K562 (cell line): ENCODE measurements around the gene QRFP. TPM values are rescaled to one million over a fixed set of nuclear protein-coding genes. Genes with fewer than 3 reads are reported as not detected.

Experiments used
- ATAC-seq: fragments of 200-7000 bp; cut with Tn5 transposase; 3 replicates; pipeline ENCODE4 v1.9.1; 2020; ENCODE audit warnings: moderate library complexity
- BruUV-seq: library from RNA; stranded (reverse); fragments of 400-500 nt; replicated peaks from 2 replicates; lab custom pipeline; 2021; lab: Mats Ljungman, UMichigan
- CTCF ChIA-PET: fragments of 300-600 bp; formaldehyde crosslinking; extraction: SDS; loops from one replicate; lab custom pipeline; 2021; ENCODE audit warnings: low intra/inter-chr PET ratio; lab: Yijun Ruan, JAX
- POLR2A ChIA-PET: fragments of 300-600, 350-650 bp; sonication (Branson Sonifier 250); formaldehyde crosslinking; extraction: SDS; loops from one replicate; lab custom pipeline; 2021; ENCODE audit warnings: antibody characterized with exemption, inconsistent platforms; lab: Yijun Ruan, JAX
- DNase-seq, 4 experiments: peaks; one replicate each; pipeline versions ENCODE4 v3.0.0 to v3.0.0-alpha.2; 2011 to 2018; ENCODE audit warnings: low spot score in 3 of 4, mixed read lengths in 3 of 4; ENCODE audit errors: extremely low read depth in 1 of 4
- FAIRE-seq: peaks from 2 replicates; lab custom pipeline; 2011; peaks lifted over from hg19 to GRCh38; lab: Jason Lieb, UNC
- H2AFZ ChIP-seq: 2 replicates; pipeline ENCODE4 v1.6.0; 2011; ENCODE audit warnings: low read depth, low read length, control low read depth, inconsistent platforms
- H3K27ac ChIP-seq: fragments of 200-600 bp; 3 replicates; pipeline ENCODE4 v1.8.0; 2011; ENCODE audit warnings: low read depth, mild to moderate bottlenecking, control low read depth, inconsistent platforms, low read length, moderate library complexity, mixed read lengths; ENCODE audit errors: extremely low read depth
- H3K27me3 ChIP-seq, 2 experiments: fragments of 300-600 bp in 1 of 2; 2 replicates in 1 of 2; 3 replicates in 1 of 2; pipeline versions ENCODE4 v1.6.0 to v1.8.0; 2011; ENCODE audit warnings: inconsistent platforms in 2 of 2, low read length in 2 of 2, mild to moderate bottlenecking in 1 of 2, mixed read lengths in 1 of 2, moderate library complexity in 1 of 2; ENCODE audit not compliant: control insufficient read depth in 2 of 2, insufficient read depth in 2 of 2
- H3K36me3 ChIP-seq: fragments of 300-600 bp; 3 replicates; pipeline ENCODE4 v1.8.0; 2011; ENCODE audit warnings: mild to moderate bottlenecking, low read length, inconsistent platforms; ENCODE audit not compliant: control insufficient read depth, insufficient read depth
- H3K4me1 ChIP-seq, 2 experiments: fragments of 200-600 bp in 1 of 2; replicated peaks in 1 of 2; 2 replicates in 1 of 2; 3 replicates in 1 of 2; pipeline versions ENCODE4 v1.5.1 to v1.8.0; 2011; ENCODE audit warnings: inconsistent platforms in 2 of 2, low read length in 2 of 2, mild to moderate bottlenecking in 1 of 2, mixed read lengths in 1 of 2, moderate library complexity in 1 of 2; ENCODE audit not compliant: control insufficient read depth in 2 of 2, insufficient read depth in 2 of 2
- H3K4me2 ChIP-seq: 2 replicates; pipeline ENCODE4 v1.6.1; 2011; ENCODE audit warnings: low read length, control low read depth, inconsistent platforms, mixed read lengths; ENCODE audit not compliant: insufficient read depth
- H3K4me3 ChIP-seq: fragments of 200-600 bp; sonication (generic), shearing (Covaris generic); 2 replicates; pipeline ENCODE4 v1.5.1; 2016; ENCODE audit warnings: control low read depth, inconsistent platforms
- H3K79me2 ChIP-seq: fragments of 200-600 bp; 3 replicates; pipeline ENCODE4 v1.8.0; 2011; ENCODE audit warnings: low read length, inconsistent platforms; ENCODE audit not compliant: control insufficient read depth, insufficient read depth
- H3K9ac ChIP-seq, 2 experiments: 2 replicates each; pipeline versions ENCODE4 v1.6.0 to v1.6.1; 2011; ENCODE audit warnings: low read depth in 2 of 2, low read length in 2 of 2, control low read depth in 1 of 2, inconsistent platforms in 1 of 2, mild to moderate bottlenecking in 1 of 2, mixed read lengths in 1 of 2; ENCODE audit not compliant: insufficient read depth in 1 of 2
- H3K9me1 ChIP-seq: one replicate; pipeline ENCODE4 v1.6.0; 2011; ENCODE audit warnings: inconsistent platforms, mild to moderate bottlenecking, low read length, moderate library complexity; ENCODE audit not compliant: control insufficient read depth, insufficient read depth
- H3K9me3 ChIP-seq: replicated peaks from 2 replicates; pipeline ENCODE4 v1.5.1; 2011; ENCODE audit warnings: low read depth, low read length, inconsistent platforms; ENCODE audit not compliant: control insufficient read depth, insufficient read depth
- H4K20me1 ChIP-seq: replicated peaks from 2 replicates; pipeline ENCODE4 v1.6.1; 2011; ENCODE audit warnings: low read length, inconsistent platforms, mixed read lengths; ENCODE audit not compliant: control insufficient read depth, insufficient read depth
- ATF1 ChIP-seq, 2 experiments: fragments of 450-650 bp in 1 of 2; IDR thresholded peaks; 2 replicates each; pipeline ENCODE4 v1.6.1; 2016; ENCODE audit warnings: missing compliant biosample characterization in 1 of 2, missing genetic modification characterization in 1 of 2
- FOXJ3 ChIP-seq: sonication (generic); formaldehyde crosslinking; IDR thresholded peaks from 2 replicates; pipeline ENCODE4 v1.4.0; 2020; ENCODE audit warnings: mild to moderate bottlenecking, missing genetic modification reagents
- GTF2F1 ChIP-seq: IDR thresholded peaks from 2 replicates; pipeline ENCODE4 v1.6.1; 2011; ENCODE audit warnings: low read depth, low read length, improper control_type of control experiment
- KAT8 ChIP-seq: fragments of 450-650 bp; IDR thresholded peaks from 2 replicates; pipeline ENCODE4 v1.6.1; 2016; ENCODE audit warnings: low read depth, mild to moderate bottlenecking
- NONO ChIP-seq, 2 experiments: fragments of 200-400 bp in 1 of 2; fragments of 450-650 bp in 1 of 2; formaldehyde crosslinking in 1 of 2; IDR thresholded peaks; 2 replicates each; pipeline ENCODE4 v1.6.1; 2017; ENCODE audit warnings: low read depth in 2 of 2, mild to moderate bottlenecking in 2 of 2, moderate library complexity in 2 of 2, low read length in 1 of 2
- RAD51 ChIP-seq: fragments of 450-650 bp; IDR thresholded peaks from 2 replicates; pipeline ENCODE4 v1.7.1; 2016; ENCODE audit warnings: low read depth, mild to moderate bottlenecking, borderline replicate concordance
- SIX5 ChIP-seq, 2 experiments: IDR thresholded peaks; 2 replicates each; pipeline ENCODE4 v1.6.1; 2011; ENCODE audit warnings: low read length in 2 of 2, borderline replicate concordance in 1 of 2, low read depth in 1 of 2, mild to moderate bottlenecking in 1 of 2, moderate library complexity in 1 of 2; ENCODE audit not compliant: insufficient read depth in 1 of 2
- SMC3 ChIP-seq: conservative IDR thresholded peaks from 2 replicates; pipeline ENCODE4 v1.6.1; 2011; ENCODE audit warnings: low read depth, low read length, improper control_type of control experiment; ENCODE audit not compliant: insufficient read depth
- SRSF9 ChIP-seq: fragments of 200-400 bp; formaldehyde crosslinking; IDR thresholded peaks from 2 replicates; pipeline ENCODE4 v1.6.1; 2017; ENCODE audit warnings: low read depth, low read length, borderline replicate concordance
- ZFP36 ChIP-seq: fragments of 150-350 bp; IDR thresholded peaks from 2 replicates; pipeline ENCODE4 v1.6.1; 2018; ENCODE audit warnings: low read length, low read depth; ENCODE audit not compliant: partially characterized antibody
- ZNF124 ChIP-seq: sonication (generic); formaldehyde crosslinking; IDR thresholded peaks from 2 replicates; pipeline ENCODE4 v1.8.1; 2022; ENCODE audit warnings: missing genetic modification reagents
- ZNF134 ChIP-seq: fragments of 250-450 bp; sonication (Bioruptor Pico); conservative IDR thresholded peaks from 2 replicates; pipeline ENCODE4 v1.4.0; 2020
- ZNF175 ChIP-seq: fragments of 200-800 bp; sonication (Bioruptor generic); IDR thresholded peaks from 2 replicates; pipeline ENCODE4 v1.6.1; 2016; ENCODE audit warnings: low read depth, mild to moderate bottlenecking, missing genetic modification characterization, missing compliant biosample characterization
- ZNF217 ChIP-seq: sonication (generic); formaldehyde crosslinking; IDR thresholded peaks from 2 replicates; pipeline ENCODE4 v1.8.0; 2022; ENCODE audit warnings: mild to moderate bottlenecking, missing genetic modification reagents
- ZNF696 ChIP-seq: fragments of 250-450 bp; sonication (Bioruptor Pico); conservative IDR thresholded peaks from 2 replicates; pipeline ENCODE4 v1.4.0; 2020; ENCODE audit warnings: mild to moderate bottlenecking, moderate library complexity
- WGBS: fragments of 100-300 bp; shearing (Covaris generic); methylation state at CpG from one replicate; pipeline ENCODE4 v1.1.6; 2016; ENCODE audit warnings: low coverage, mixed read lengths; ENCODE audit not compliant: insufficient coverage; ENCODE audit errors: missing lambda C conversion rate; 5-methylcytosine and 5-hydroxymethylcytosine counted together
- in situ Hi-C: fragments of 300-500 bp; cut with MboI; formaldehyde crosslinking; loops from 4 replicates; pipeline ENCODE4 v1.15.0; 2018; ENCODE audit warnings: inconsistent platforms, mixed read lengths
- intact Hi-C: fragments of 100-400 bp; cut with micrococcal nuclease; formaldehyde crosslinking; loops from 2 replicates; pipeline ENCODE4 v1.14.2; 2022
- polyA plus RNA-seq, 8 experiments: library from polyadenylated mRNA; depleted of rRNA in 4 of 8; stranded (reverse) in 5 of 8; unstranded in 3 of 8; fragments of >200 nt; fragmentation: Nextera tagmentation in 2 of 8; fragmentation: Illumina TruSeq in 1 of 8; extraction: Ambion mirVana in 2 of 8; extraction: Trizol in 1 of 8; gene quantifications; 2 replicates each; pipeline versions ENCODE4 v1.2.1 to v1.2.3, GENCODE V29; 2011 to 2014; ENCODE audit warnings: inconsistent platforms in 1 of 8, missing spikeins in 1 of 8
- total RNA-seq, 7 experiments: library from RNA; depleted of rRNA in 6 of 7; stranded (reverse); fragments of >200 nt in 6 of 7; fragmentation: Illumina TruSeq in 2 of 7; extraction: Trizol in 2 of 7; gene quantifications; 2 replicates each; pipeline versions ENCODE4 v1.2.1 to v1.2.3, GENCODE V29; 2011 to 2021; ENCODE audit warnings: low replicate concordance in 1 of 7
- TF ChIP-seq, protein P1 (sequence below): fragments of 200-400 bp; formaldehyde crosslinking; IDR thresholded peaks from 2 replicates; pipeline ENCODE4 v1.6.1; 2017; ENCODE audit warnings: mild to moderate bottlenecking, low read depth, low read length, moderate library complexity
- TF ChIP-seq, protein P2 (sequence below), 2 experiments: fragments of 450-650 bp; conservative IDR thresholded peaks; 2 replicates each; pipeline ENCODE4 v1.6.1; 2017; ENCODE audit warnings: mild to moderate bottlenecking in 2 of 2, moderate library complexity in 2 of 2

QRFP gene
- total and polyA plus RNA-seq, 9 of the 15 experiments (the other 6 are each of a cell fraction or from before 2014, with no cell fraction given): not detected

DNA sequence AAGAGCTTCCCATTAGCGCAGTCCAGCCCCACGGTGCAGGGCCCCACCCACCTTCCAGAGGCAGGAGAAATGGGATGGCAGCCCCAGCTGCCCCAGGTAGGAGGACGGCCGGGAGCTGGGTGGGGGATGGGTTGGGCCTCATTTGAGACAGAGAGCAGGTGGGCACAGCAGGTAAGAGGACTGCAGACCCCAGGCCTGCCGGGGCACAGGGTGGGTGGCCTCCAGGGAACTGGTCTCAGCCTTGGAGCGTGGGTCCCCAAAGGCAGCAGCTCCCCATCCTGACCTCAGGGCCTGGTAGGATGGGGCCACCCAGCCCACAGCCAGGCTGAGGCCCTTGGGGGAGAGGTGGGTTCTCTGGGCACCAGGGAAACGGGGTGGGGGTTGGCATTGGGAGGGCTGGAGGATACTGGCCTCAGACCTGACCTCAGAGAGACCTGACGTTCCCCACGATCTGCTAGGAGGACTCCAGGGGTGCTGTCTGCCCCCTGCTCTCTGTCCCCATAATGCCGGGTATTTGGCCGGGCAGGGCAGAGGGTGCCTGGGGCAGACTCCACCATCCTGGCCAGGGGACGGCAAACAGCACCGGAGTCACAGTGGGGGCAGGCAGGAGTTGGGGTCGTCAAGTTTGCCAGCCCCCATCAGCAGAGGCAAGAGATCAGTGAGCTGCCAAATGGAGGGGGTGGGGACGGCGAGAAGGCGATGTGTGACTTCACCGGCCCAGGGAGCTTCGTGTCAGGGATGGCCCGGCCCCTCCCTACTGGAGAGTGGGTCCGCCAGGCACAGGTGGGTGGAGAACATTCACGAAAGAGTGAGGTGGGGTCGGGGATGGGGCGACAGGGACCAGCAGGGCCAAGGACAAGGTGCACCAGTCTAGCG, 6.8 kb upstream of the QRFP start:
- Histone ChIP-seq H3K79me2 (no peaks in the 10 kb centered on the region), H3K36me3 (no peaks in the 10 kb centered on the region), H3K27ac (no peak overlapping the region), H3K9ac (peak overlapping the region in 1 of 2 experiments; percentile 11; a peak in 1 of 4 replicates), H3K9me1 (peaks cover 15% of the 10 kb centered on the region), H3K4me2 (no peak overlapping the region), H3K4me1 (peaks cover 0 to 61% of the 10 kb centered on the region in 2 experiments; a peak in 2 of 5 replicates), H3K27me3 (peaks cover 87 to 94% of the 10 kb centered on the region in 2 experiments), H2AFZ (no peak overlapping the region), H3K4me3 (no peak overlapping the region), H3K9me3 (no peaks in the 10 kb centered on the region), H4K20me1 (peaks cover 90% of the 10 kb centered on the region)
- intact Hi-C loops (no loop called here), in situ Hi-C loops (no loop called here)
- 5% methylated on average over 25 of the region's 25 CpGs for WGBS
- no peak for ATAC-seq
- no peak for FAIRE-seq
- DNase-seq: peak in 3 of 4 experiments; percentile 62 to 70 (median 64)
- no TSS peak for BruUV-seq
- POLR2A ChIA-PET: interaction anchor here (0.5 to 25.7 kb wide), 10 partner anchors 8 to 782 kb away, joined by 3 to 582 read pairs (median 4); partner anchors contain the start of gene QRFP
- CTCF ChIA-PET: interaction anchor here (0.6 kb wide), 1 partner anchor 11 kb away, joined by 4 read pairs; no protein-coding TSS in a partner anchor
- TF ChIP-seq SRSF9: no peak
- TF ChIP-seq ATF1 (CRISPR knock-in tag; IDR thresholded peaks at IDR 0.05): no peak
- TF ChIP-seq ATF1 (tag; IDR thresholded peaks at IDR 0.05): no peak
- 0 out of 2 replicates have a peak, but pooled peaks have one; percentile 14 for TF ChIP-seq GTF2F1
- no peak for TF ChIP-seq ZNF134 (CRISPR knock-in tag)
- TF ChIP-seq KAT8: no peak
- TF ChIP-seq NONO (IDR thresholded peaks at IDR 0.05; ENCODE audit: low read depth in 2 of 2, low read length in 1 of 2): no peak
- 0 out of 2 replicates have a peak, but pooled peaks have one; percentile 2 for TF ChIP-seq SMC3
- TF ChIP-seq ZNF124 (CRISPR knock-in tag): no peak
- TF ChIP-seq, protein P1, sequence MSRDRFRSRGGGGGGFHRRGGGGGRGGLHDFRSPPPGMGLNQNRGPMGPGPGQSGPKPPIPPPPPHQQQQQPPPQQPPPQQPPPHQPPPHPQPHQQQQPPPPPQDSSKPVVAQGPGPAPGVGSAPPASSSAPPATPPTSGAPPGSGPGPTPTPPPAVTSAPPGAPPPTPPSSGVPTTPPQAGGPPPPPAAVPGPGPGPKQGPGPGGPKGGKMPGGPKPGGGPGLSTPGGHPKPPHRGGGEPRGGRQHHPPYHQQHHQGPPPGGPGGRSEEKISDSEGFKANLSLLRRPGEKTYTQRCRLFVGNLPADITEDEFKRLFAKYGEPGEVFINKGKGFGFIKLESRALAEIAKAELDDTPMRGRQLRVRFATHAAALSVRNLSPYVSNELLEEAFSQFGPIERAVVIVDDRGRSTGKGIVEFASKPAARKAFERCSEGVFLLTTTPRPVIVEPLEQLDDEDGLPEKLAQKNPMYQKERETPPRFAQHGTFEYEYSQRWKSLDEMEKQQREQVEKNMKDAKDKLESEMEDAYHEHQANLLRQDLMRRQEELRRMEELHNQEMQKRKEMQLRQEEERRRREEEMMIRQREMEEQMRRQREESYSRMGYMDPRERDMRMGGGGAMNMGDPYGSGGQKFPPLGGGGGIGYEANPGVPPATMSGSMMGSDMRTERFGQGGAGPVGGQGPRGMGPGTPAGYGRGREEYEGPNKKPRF: no peak
- TF ChIP-seq ZNF175: no peak
- no peak for TF ChIP-seq FOXJ3 (CRISPR knock-in tag)
- 0 out of 4 replicates have a peak, but pooled peaks of 1 of the 2 experiments have one; percentile 9 for TF ChIP-seq SIX5 (IDR thresholded peaks at IDR 0.05; ENCODE audit: borderline replicate concordance in 1 of 2, insufficient read depth in 1 of 2, low read depth in 1 of 2, low read length in 2 of 2)
- TF ChIP-seq RAD51: no peak
- TF ChIP-seq ZNF696 (CRISPR knock-in tag): no peak
- TF ChIP-seq, protein P2, sequence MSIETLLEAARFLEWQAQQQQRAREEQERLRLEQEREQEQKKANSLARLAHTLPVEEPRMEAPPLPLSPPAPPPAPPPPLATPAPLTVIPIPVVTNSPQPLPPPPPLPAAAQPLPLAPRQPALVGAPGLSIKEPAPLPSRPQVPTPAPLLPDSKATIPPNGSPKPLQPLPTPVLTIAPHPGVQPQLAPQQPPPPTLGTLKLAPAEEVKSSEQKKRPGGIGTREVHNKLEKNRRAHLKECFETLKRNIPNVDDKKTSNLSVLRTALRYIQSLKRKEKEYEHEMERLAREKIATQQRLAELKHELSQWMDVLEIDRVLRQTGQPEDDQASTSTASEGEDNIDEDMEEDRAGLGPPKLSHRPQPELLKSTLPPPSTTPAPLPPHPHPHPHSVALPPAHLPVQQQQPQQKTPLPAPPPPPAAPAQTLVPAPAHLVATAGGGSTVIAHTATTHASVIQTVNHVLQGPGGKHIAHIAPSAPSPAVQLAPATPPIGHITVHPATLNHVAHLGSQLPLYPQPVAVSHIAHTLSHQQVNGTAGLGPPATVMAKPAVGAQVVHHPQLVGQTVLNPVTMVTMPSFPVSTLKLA (conservative IDR thresholded peaks at IDR 0.05): no peak
- no peak for TF ChIP-seq ZNF217 (CRISPR knock-in tag)
- TF ChIP-seq ZFP36: no peak
